ENCODE data around the gene CGREF1. TPM values are rescaled to one million over a fixed set of nuclear protein-coding genes. Genes with fewer than 3 reads are reported as not detected.
A peak's percentile ranks its signal among the peaks of the same experiment; 100 is the strongest.

CGREF1 gene
- total RNA-seq, 4 donors from 2014 or later = 1.3 to 9.3 (median 5.5) TPM

DNA sequence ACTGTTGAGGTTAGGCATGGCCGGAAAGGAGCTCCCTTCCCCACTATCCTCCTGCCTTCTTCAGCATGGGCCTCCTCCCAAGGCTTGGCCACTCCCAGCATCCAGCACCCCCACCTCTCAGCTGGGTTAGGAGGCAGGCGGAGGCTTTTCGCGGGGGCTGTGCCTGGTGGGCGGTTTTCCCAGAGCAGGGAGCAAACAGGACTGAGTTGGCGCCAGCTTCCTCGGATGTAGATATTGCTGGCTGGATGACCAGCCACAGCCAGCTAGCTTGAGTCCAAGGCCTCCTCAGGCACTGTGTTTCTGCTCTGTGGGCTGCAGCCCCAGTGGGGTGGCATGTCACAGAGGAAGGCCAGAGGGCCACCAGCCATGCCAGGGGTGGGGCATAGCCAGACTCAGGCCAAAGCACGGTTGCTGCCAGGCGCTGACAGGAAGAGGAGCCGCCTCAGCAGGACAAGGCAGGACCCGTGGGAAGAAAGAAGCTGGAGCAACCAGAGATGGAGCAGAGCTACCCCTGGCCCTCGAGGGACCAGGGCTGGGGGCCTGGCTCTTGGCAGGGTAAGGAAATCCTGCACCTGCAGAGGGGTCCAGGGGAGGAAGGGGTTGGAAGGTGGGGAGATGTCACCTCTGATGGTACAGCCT is 30.0 kb upstream of the CGREF1 start, which contains the start of gene TCF23:
Gene TCF23 (plus strand): TSS at position 204 of the 639 bp plus-strand sequence. CDS start 130 bp downstream, at position 334.
- peak; percentile 52 for ATAC-seq (ENCODE audit: low FRiP score)
- TF ChIP-seq, protein P1, sequence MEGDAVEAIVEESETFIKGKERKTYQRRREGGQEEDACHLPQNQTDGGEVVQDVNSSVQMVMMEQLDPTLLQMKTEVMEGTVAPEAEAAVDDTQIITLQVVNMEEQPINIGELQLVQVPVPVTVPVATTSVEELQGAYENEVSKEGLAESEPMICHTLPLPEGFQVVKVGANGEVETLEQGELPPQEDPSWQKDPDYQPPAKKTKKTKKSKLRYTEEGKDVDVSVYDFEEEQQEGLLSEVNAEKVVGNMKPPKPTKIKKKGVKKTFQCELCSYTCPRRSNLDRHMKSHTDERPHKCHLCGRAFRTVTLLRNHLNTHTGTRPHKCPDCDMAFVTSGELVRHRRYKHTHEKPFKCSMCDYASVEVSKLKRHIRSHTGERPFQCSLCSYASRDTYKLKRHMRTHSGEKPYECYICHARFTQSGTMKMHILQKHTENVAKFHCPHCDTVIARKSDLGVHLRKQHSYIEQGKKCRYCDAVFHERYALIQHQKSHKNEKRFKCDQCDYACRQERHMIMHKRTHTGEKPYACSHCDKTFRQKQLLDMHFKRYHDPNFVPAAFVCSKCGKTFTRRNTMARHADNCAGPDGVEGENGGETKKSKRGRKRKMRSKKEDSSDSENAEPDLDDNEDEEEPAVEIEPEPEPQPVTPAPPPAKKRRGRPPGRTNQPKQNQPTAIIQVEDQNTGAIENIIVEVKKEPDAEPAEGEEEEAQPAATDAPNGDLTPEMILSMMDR (IDR thresholded peaks at IDR 0.05) = no peak
- no peak for DNase-seq (ENCODE audit: low spot score)

DNA sequence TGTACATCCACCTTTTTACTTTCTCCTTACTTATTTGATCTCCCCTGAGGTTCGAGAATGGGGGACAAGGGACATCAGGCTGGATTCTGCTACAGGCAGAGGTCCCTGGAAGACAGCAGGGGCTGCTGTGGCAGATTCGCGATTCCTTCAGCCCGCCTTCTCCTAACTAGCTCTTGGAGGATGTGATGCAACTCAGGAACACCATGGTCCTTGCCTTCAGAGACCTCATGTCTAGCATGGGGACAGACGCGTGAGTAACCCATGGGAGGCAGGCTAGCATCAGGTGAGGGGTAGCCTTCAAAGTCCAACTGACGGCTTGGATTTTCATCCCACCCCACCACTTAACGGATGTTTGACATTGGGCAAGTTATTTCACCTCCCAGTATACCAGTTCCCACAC is 29.0 kb upstream of the CGREF1 start:
- DNase-seq (ENCODE audit: low spot score) (no peak), ATAC-seq (ENCODE audit: low FRiP score) (no peak)
- TF ChIP-seq, protein P1 (IDR thresholded peaks at IDR 0.05) = no peak

GRCh38 chr2:27145682-27146081 is 26.8 kb upstream of the CGREF1 start:
- no peak for DNase-seq (ENCODE audit: low spot score)
- ATAC-seq (ENCODE audit: low FRiP score) = no peak
- TF ChIP-seq, protein P1 (IDR thresholded peaks at IDR 0.05) = no peak

DNA sequence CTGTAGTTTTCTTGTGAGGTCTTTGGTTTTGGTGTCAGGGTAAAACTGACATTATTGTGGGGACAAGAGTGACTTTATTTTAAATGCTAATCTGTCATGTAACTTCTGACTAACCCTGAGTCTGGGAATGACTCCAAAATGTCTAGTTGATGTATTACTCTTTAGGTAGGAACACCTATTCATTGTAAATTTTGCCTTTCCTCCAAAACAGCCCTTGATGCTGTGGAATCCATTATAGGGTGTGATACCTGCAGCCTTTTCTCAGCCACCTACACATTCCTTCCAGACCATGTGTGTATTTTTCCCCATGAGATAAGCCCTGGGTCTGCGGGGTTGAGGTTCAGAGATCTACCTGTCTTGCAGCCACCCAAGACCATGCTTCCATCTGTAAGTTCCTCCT is 24.4 kb upstream of the CGREF1 start:
- no peak for DNase-seq (ENCODE audit: low spot score)
- TF ChIP-seq, protein P1 (IDR thresholded peaks at IDR 0.05) = no peak
- no peak for ATAC-seq (ENCODE audit: low FRiP score)

DNA sequence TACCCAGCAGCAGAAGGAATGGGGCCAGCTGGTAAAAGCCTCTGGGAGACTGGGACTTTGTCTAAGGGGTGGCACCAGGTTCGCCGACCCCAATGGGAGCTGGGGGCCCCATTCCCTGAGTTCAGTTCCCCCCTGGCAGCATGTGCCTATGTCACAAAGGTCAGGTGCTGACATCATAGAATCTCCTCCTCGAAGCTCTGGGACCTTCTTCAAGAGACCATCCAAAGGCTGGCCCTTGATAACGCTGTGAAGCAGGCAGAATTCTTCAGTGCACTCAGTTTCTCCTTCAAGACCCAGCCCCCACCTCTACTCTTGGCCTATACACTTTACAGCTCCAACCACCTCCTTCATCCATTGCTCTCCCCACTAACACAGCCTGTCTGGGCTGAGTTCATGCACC is 20.4 kb upstream of the CGREF1 start, which contains the start of gene PRR30:
Gene PRR30 (minus strand): TSS at position 101 of the 400 bp plus-strand sequence. CDS start 1,081 bp downstream, outside the sequence.
- TF ChIP-seq, protein P1 (IDR thresholded peaks at IDR 0.05) = no peak
- no peak for DNase-seq (ENCODE audit: low spot score)
- ATAC-seq (ENCODE audit: low FRiP score) = no peak

GRCh38 chr2:27138111-27138510 is 19.2 kb upstream of the CGREF1 start:
- no peak for ATAC-seq (ENCODE audit: low FRiP score)
- no peak for DNase-seq (ENCODE audit: low spot score)
- TF ChIP-seq, protein P1 (IDR thresholded peaks at IDR 0.05) = no peak

DNA sequence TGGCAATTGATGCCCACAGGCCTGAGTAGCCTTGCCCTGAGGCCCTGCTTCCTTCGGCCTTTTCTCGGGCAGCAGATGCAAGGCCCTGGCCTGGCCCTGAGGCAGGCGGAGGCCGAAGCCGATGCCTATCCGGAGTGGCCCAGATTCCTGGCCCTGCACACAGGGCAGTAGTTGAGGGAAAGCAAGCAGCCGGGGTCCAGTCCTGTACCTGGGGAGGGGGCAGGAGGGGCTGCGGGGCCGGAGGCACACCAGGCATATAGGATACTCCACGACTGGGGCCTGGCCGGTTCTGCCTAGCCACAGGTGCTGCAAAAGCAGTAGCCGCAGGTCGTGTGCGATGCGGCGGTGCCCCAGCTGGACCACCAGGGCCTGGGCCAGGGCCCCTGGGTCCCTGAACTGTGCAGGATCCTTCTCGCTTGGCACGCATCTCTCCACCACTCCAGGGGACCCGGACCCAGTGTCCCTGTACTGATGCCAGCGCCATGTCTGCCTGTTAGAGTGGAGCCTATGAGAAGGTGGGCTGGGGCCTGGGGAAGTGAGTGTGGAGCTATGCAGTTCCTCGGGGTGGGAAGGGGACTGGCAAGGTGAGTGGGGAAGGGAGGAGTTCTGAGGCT is 18.5 kb upstream of the CGREF1 start:
- TF ChIP-seq, protein P1 (IDR thresholded peaks at IDR 0.05) = no peak
- ATAC-seq (ENCODE audit: low FRiP score) = no peak
- DNase-seq (ENCODE audit: low spot score) = no peak

All from omental fat pad (tissue), 4 donors.